ENCODE data around the gene CCDC177. TPM values are rescaled to one million over a fixed set of nuclear protein-coding genes. Genes with fewer than 3 reads are reported as not detected.

Gene CCDC177
- total and polyA plus RNA-seq, 2 of the 8 experiments (the other 6 are each of a cell fraction or from before 2014, with no cell fraction given), result 0.62 to 2.8 TPM

- DNase-seq (ENCODE audit: low read depth in 1 of 2, low spot score in 2 of 2), result no peak
- Histone ChIP-seq H3K36me3 (ENCODE audit: control insufficient read depth in 2 of 4, insufficient read depth in 4 of 4, low read length in 3 of 4) (no peaks in the 10 kb centered on the region), H3K14ac (ENCODE audit: insufficient read length) (no peak overlapping the region), H3K4me1 (replicated peaks in 1 of 4; ENCODE audit: control insufficient read depth in 3 of 4, insufficient read depth in 4 of 4, low read length in 3 of 4) (peaks cover 0 to 4% (median under 1%) of the 10 kb centered on the region in 4 experiments; a peak in 2 of 7 replicates), H3K9me3 (ENCODE audit: insufficient read depth in 2 of 2, low read depth in 1 of 2, low read length in 1 of 2) (no peaks in the 10 kb centered on the region), H4K20me1 (replicated peaks in 1 of 2; ENCODE audit: control insufficient read depth in 1 of 2, insufficient read depth in 2 of 2, low read length in 2 of 2) (no peaks in the 10 kb centered on the region), H3K79me2 (ENCODE audit: control insufficient read depth in 1 of 2, insufficient read depth in 2 of 2, low read length in 2 of 2) (no peaks in the 10 kb centered on the region), H4K8ac (ENCODE audit: extremely low read depth, insufficient read depth, low read length) (no peak overlapping the region; the same call in 1 of the 2 replicates), H2AK5ac (ENCODE audit: low read depth, low read length) (peak overlapping the region; percentile 26; the same call in 1 of the 2 replicates), H3K56ac (replicated peaks; ENCODE audit: insufficient read length, low read depth, low read length) (no peak overlapping the region), H2BK5ac (ENCODE audit: low read depth, low read length) (no peak overlapping the region), H2BK120ac (replicated peaks; ENCODE audit: low read depth, low read length) (no peak overlapping the region), H3K27ac (ENCODE audit: low read depth, low read length) (no peak overlapping the region), H3K23ac (ENCODE audit: insufficient read length) (no peak overlapping the region), H3K4me3 (ENCODE audit: extremely low read depth in 1 of 4, insufficient read depth in 2 of 4, low read depth in 3 of 4, low read length in 4 of 4) (no peak overlapping the region), H4K5ac (ENCODE audit: insufficient read length, low read depth, low read length) (no peak overlapping the region), H2BK15ac (ENCODE audit: low read length) (no peak overlapping the region), H3K4ac (replicated peaks; ENCODE audit: insufficient read length, low read depth, low read length) (no peak overlapping the region), H3K27me3 (replicated peaks in 1 of 4; ENCODE audit: control insufficient read depth in 3 of 4, extremely low read depth in 1 of 4, insufficient read depth in 3 of 4, low read length in 3 of 4) (no peaks in the 10 kb centered on the region), H4K91ac (replicated peaks; ENCODE audit: insufficient read length, low read length) (no peak overlapping the region), H3K23me2 (ENCODE audit: low read depth, low read length) (no peaks in the 10 kb centered on the region), H3K4me2 (ENCODE audit: insufficient read depth in 1 of 2, low read depth in 2 of 2, low read length in 2 of 2) (no peak overlapping the region), H2BK20ac (ENCODE audit: low read length) (no peak overlapping the region), H2BK12ac (ENCODE audit: low read depth, low read length) (no peak overlapping the region), H3K18ac (ENCODE audit: extremely low read depth, low read length) (no peak overlapping the region), H2AFZ (ENCODE audit: low read length) (no peak overlapping the region), H3K79me1 (ENCODE audit: low read depth, low read length) (no peaks in the 10 kb centered on the region), H3K9ac (replicated peaks in 1 of 4; ENCODE audit: extremely low read depth in 1 of 4, low read depth in 3 of 4, low read length in 3 of 4) (no peak overlapping the region)
- no peak for FAIRE-seq
- CTCF ChIA-PET (ENCODE audit: partially characterized antibody), result interaction anchor here (0.7 to 5.8 kb wide), 13 partner anchors 15 to 176 kb away, joined by 3 to 33 read pairs (median 4); partner anchors contain the start of genes CCDC177 and SRSF5
- POLR2A ChIA-PET (ENCODE audit: partially characterized antibody), result interaction anchor here (1.2 kb wide), 1 partner anchor 167 kb away, joined by 3 read pairs; no protein-coding TSS in a partner anchor
- 88% methylated on average over 3 of the region's 3 CpGs; no CpG with 5 or more reads in 1 of the 2 experiments for WGBS, 2 experiments (ENCODE audit: extremely low coverage in 1 of 2, insufficient coverage in 1 of 2, insufficient read length in 1 of 2, insufficient replicate concordance in 2 of 2, low coverage in 1 of 2, low lambda C conversion rate in 2 of 2, missing lambda C conversion rate in 1 of 2)
- TF ChIP-seq RFX5 (IDR thresholded peaks at IDR 0.05; ENCODE audit: borderline replicate concordance, low read depth, low read length), result no peak
- TF ChIP-seq PHF8 (conservative IDR thresholded peaks at IDR 0.05; ENCODE audit: low read depth, low read length), result no peak
- TF ChIP-seq HDAC6 (IDR thresholded peaks at IDR 0.05; ENCODE audit: low read depth, low read length), result no peak
- TF ChIP-seq SIRT6 (IDR thresholded peaks at IDR 0.05; ENCODE audit: low read length), result no peak
- TF ChIP-seq, protein P1, sequence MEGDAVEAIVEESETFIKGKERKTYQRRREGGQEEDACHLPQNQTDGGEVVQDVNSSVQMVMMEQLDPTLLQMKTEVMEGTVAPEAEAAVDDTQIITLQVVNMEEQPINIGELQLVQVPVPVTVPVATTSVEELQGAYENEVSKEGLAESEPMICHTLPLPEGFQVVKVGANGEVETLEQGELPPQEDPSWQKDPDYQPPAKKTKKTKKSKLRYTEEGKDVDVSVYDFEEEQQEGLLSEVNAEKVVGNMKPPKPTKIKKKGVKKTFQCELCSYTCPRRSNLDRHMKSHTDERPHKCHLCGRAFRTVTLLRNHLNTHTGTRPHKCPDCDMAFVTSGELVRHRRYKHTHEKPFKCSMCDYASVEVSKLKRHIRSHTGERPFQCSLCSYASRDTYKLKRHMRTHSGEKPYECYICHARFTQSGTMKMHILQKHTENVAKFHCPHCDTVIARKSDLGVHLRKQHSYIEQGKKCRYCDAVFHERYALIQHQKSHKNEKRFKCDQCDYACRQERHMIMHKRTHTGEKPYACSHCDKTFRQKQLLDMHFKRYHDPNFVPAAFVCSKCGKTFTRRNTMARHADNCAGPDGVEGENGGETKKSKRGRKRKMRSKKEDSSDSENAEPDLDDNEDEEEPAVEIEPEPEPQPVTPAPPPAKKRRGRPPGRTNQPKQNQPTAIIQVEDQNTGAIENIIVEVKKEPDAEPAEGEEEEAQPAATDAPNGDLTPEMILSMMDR (IDR thresholded peaks at IDR 0.05; ENCODE audit: control extremely low read depth in 1 of 3, insufficient read depth in 1 of 3, low read depth in 1 of 3, low read length in 3 of 3), result no peak
- TF ChIP-seq POU5F1 (IDR thresholded peaks at IDR 0.05; ENCODE audit: low read depth, low read length), result no peak
- TF ChIP-seq KDM5A (IDR thresholded peaks at IDR 0.05; ENCODE audit: low read length), result no peak
Measured at GRCh38 chr14:69600304-69600891, 25.7 kb upstream of the CCDC177 start.
